Activated CD4-positive, CD25-positive, alpha-beta regulatory T cell treated with anti-CD3 and anti-CD28 coated beads, Interleukin-2, amount 50 U/mL, for 24 hours (primary cell): ENCODE data around the gene SMG6.

Source experiments
- ATAC-seq, 2 donors: fragments of 150-1000 bp; cut with Tn5 transposase; one replicate each; pipeline ENCODE4 v1.10.0; 2021; ENCODE audit warnings: mild to moderate bottlenecking in 1 of 2, moderate library complexity in 1 of 2

SMG6 gene

DNA sequence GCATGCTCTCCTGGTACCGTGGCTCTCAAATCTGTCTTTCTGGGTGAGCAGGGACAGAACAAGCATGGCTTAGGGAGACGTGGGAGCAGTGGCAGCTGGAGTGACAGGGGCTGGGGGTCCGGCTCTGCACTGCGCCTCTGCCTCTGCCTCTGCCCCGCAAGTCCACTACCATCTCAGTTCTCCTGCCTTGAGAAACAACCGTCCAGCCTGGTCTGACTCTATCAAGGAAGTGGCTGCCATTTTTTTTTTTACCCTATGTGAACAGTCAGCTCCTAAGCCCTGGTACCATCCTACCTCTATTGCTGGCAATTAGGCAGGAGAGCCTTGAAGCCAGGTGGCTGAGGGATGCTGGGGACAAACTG, 232.6 kb downstream of the SMG6 start:
- no peak for ATAC-seq

DNA sequence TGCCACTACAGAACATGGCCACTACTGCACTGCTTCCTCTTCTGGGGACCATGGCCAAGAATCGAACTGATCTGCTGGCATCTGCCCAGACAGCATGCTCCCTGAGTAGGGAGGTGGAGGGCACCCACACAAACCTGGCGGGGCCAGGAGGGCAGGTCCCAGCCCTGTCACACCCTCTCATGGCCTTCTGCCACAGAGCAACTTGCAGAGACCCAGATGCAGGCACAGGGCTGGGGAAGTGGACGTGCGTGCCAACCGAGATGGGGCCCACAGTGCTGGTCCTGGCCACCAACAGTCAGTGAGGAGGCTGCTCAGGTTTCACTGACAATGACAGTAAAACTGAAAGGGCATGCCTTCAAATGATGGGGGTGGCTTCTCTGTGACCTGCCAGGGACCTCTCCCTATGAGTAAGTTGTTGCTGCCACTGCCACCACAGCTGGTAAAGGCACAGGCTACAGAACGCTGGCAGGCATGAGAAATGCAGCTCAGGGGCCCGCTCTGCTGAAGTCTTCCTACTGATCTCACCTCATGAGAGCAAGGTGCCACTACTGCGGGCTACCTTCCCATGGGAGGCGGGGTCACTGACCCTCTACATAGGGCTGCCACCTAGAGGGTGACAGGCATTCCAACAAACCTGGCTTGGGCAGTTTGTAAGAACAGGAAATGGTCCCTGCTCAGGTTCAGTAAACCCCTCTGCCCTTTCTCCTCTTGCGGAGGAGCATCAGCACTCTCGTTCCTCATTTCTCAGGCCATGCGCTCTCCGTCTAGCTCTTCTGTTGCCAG, 233.2 kb downstream of the SMG6 start:
- peak; percentile 93 to 94 for ATAC-seq

GRCh38 chr17:2068519-2069051, 235.0 kb downstream of the SMG6 start:
- ATAC-seq = peak; percentile 12 to 19

GRCh38 chr17:2068031-2068518, 235.5 kb downstream of the SMG6 start:
- ATAC-seq = no peak

DNA sequence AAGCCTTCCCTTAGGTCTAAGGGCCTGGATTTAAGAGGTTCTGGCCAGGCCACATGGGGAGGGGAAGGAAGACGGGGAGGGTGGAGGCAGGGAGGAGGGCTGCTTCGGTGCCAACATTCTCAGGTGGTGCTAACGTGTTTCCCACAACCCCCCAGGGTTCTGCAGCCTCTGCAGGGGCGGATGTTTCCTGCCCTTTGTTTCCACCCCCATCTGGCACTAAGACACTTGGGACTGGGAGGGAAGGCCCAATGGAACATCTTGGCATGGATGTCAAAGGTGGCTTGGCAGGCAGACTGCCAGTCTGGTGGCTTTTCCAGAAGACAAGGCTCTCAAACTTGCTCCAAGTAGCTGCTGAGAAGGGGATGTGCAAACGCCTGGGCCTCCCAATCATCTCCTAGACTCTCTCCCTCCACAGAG, 236.0 kb downstream of the SMG6 start:
- ATAC-seq = no peak

GRCh38 chr17:2067048-2067561, 236.5 kb downstream of the SMG6 start:
- ATAC-seq = no peak

DNA sequence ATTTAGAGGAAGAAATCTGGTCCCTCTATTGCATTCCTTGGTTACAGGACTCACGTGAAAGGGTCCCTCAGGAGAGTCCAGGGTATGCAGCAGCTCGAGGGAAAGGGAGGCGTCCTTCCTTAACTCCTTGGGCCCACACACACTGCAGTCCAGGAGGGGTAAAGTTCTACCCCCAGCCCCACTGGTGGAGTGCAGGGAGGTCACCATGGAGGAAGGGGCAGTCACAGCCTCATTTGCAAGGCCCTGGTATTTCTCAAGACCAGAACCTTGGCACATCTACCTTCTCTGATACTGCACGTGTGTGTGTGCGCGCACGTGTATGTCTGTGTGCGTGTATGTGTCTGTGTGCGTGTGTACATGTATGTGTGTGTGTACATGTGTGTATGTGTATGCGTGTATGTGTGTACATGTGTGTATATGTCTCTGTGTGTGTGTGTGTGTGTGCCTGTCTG, 237.6 kb downstream of the SMG6 start:
- ATAC-seq = no peak

DNA sequence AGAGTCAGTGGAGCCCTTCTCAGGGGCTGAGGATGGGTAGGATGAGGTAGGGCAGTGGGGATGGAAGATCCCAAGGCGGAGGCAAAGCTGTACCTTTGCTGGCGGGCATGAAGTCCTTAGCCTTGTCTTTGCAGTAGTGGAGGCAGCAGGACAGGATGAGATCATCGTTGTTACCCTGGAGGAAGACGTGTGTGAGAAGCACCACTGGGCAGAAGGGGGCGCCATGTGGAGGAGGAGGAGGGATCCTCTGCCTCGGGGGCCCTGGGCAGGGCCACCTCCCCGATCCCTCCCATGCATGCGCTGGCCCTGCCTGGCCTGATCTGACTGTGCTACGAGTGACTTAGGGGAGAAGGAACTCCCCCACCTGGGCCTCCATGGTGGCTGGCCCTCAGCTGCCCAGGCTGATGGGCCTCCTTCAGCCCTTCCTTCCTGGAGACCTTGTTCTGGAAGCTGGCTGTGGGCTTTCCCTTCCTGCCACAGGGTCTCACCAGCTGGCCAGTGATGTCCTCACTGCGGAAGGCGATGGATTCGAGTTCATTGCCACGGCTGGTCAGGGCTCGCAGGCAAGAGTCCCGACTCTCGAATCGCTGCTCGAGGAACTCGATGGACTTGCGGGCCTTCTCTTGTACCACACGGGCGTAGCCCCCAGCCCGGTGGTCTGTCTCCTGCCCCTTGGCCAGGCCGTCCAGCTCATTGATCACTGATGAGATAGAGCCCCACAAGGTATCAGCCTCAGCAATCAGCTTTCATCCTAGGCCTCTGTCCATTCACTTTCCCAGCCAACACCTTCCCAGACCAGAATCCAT, 238.4 kb downstream of the SMG6 start:
- ATAC-seq = peak; percentile 46 to 51

DNA sequence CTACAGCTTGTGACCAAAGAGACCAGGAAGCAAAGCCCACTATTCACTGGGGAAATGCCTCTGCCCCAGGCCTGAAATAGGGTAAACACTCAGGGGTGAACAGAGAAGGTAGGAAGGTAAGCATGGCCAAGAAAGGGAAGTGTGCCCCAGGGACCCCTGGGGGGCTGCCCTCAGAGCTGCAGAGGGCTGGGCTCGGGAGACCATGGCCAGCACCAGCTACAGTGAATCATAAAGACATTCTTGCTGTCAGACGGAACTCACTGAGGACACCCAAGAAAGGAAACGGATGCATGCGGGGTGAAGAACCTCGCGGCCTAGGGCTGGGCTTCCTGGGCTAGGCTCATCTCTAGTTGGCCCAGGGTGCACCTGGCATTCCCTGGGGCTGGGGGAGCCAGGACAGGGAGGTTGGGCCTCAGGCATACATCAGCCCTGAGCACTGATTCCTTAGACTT, 239.0 kb downstream of the SMG6 start:
- peak in 1 of 2 donors; percentile 3 for ATAC-seq

GRCh38 chr17:2064147-2064489, 239.5 kb downstream of the SMG6 start:
- no peak for ATAC-seq

GRCh38 chr17:2063261-2064146, 240.1 kb downstream of the SMG6 start:
- no peak for ATAC-seq

DNA sequence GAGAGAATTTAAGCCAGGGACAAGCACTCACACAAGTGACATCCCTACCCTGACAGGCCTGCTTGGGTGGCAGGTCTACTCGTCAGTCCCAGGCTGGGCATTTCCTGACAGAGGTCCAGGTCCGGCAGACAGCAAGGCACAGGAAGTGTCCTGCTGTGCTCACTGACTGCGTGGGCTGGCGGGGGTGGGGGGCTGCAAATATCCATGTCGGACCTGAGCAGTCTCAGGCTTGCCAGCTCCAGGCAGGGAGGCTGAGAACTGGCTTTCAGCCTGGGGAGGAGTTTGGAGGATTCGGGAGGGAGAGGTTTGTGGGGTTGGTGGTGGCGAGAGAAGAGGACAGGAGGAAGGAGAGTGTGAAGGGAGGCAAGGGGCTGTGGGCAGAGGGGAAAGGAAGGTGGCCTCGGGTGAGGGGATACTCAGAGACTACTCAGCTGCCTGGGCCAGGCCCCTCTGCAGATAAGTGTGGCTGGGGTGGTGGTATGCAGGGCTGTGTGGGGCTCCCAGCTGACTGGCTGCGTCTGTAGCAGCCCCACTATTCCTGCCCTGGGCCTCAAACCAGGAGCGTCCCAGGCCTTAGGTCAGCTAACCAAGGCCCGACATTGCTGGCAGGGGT, 240.9 kb downstream of the SMG6 start:
- ATAC-seq = no peak

DNA sequence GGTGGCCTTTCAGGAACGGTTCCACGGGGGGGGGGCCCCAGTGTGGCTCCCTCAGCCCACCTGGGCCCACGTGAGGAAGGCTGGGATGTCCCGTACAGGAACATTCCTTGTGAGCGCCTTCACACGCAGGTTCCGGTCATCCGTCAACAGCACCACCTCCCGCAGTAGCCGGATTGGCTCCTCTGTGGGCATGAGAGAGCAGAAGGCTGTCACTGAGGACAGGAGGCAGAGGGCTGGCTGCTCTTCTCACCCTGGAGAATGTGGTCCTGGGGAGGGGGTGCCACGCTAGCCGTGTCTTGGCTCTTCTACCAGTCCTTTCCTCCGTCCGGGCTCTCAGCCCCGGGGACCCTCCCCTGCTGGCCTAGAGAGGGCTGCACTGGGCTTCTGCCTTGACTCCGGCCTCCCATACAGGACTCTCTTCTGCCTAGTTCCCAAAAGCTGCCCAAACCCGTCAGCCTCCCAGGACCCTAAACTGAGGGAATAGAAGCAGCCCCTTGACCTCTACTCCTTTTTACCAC, 242.1 kb downstream of the SMG6 start:
- ATAC-seq = no peak

- no peak for ATAC-seq
Observed at GRCh38 chr17:2060681-2061440, 242.7 kb downstream of the SMG6 start.

- ATAC-seq = no peak
Observed at GRCh38 chr17:2060385-2060658, 243.3 kb downstream of the SMG6 start.

DNA sequence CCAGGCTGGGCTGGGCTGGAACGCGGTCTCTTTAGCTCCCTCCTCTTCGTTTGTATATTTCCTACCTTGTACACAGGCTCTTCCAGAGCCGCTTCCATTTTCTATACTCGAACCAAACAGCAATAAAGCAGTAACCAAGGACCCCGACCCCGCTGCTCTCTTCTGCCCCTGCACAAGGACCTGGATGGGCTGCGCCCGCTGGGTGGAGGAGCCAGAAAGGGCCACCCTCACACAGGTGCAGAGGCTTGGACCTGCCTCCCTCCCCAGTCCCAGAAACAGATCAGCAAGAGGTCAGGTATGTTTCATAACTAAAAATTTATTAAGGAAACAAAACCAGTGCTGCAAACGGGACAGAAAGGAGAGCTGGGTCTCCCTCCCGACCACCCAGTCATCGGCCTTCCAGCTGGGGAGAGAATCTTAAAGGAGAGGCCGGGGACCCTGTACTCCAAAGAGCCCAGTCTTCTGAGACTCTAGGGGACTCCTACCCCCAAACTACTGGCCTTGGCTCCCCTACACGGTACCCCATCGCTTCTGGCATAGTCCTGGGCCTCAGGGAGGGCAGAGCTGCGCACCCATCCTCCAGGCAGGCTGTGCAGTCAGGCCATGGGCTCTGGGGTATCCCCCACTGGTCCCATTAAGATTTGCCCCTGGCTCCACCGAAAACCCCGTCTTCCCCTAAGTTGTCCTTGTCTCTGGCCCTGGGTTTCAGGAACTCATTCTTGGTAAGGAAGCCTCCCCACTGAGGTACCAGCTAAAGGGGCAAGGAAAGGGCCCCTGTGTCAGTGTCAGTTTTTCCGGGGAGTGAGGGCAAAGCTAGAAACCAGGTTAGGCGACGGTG, 243.8 kb downstream of the SMG6 start:
- ATAC-seq = no peak

GRCh38 chr17:2058586-2059546, 244.7 kb downstream of the SMG6 start:
- no peak for ATAC-seq

DNA sequence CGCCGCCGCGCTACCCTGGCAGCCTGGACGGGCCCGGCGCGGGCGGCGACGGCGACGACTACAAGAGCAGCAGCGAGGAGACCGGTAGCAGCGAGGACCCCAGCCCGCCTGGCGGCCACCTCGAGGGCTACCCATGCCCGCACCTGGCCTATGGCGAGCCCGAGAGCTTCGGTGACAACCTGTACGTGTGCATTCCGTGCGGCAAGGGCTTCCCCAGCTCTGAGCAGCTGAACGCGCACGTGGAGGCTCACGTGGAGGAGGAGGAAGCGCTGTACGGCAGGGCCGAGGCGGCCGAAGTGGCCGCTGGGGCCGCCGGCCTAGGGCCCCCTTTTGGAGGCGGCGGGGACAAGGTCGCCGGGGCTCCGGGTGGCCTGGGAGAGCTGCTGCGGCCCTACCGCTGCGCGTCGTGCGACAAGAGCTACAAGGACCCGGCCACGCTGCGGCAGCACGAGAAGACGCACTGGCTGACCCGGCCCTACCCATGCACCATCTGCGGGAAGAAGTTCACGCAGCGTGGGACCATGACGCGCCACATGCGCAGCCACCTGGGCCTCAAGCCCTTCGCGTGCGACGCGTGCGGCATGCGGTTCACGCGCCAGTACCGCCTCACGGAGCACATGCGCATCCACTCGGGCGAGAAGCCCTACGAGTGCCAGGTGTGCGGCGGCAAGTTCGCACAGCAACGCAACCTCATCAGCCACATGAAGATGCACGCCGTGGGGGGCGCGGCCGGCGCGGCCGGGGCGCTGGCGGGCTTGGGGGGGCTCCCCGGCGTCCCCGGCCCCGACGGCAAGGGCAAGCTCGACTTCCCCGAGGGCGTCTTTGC, 245.6 kb downstream of the SMG6 start:
- no peak for ATAC-seq
